LNCAP (cell line): Measurements from ENCODE around the gene HOXA1.

Experiments
- CTCF ChIP-seq: fragments of 450-650 bp; IDR thresholded peaks from 2 replicates; pipeline ENCODE4 v1.5.1; 2017; ENCODE audit warnings: mild to moderate bottlenecking

HOXA1 gene

GRCh38 chr7:27064661-27065060 is 31.1 kb downstream of the HOXA1 start:
- no peak for TF ChIP-seq CTCF

- no peak for TF ChIP-seq CTCF
Measured at GRCh38 chr7:27064159-27064558, 31.6 kb downstream of the HOXA1 start.

GRCh38 chr7:27062946-27063345 is 32.9 kb downstream of the HOXA1 start:
- no peak for TF ChIP-seq CTCF

- no peak for TF ChIP-seq CTCF
Measured at GRCh38 chr7:27053153-27053552, 42.6 kb downstream of the HOXA1 start.

- no peak for TF ChIP-seq CTCF
Measured at GRCh38 chr7:27051451-27051850, 44.3 kb downstream of the HOXA1 start.

- TF ChIP-seq CTCF: no peak
Measured at GRCh38 chr7:27048438-27048837, 47.4 kb downstream of the HOXA1 start.

- no peak for TF ChIP-seq CTCF
Measured at GRCh38 chr7:27046854-27047549, 48.8 kb downstream of the HOXA1 start.
